Hepatocyte (in vitro differentiated cells): Measurements from ENCODE around the gene SERPINA5. TPM values are rescaled to one million over a fixed set of nuclear protein-coding genes. Genes with fewer than 3 reads are reported as not detected.

ENCODE experiments used
- DNase-seq: peaks from one replicate; pipeline ENCODE4 v3.0.0-alpha.2; 2016; ENCODE audit warnings: low spot score
- H2AFZ ChIP-seq: fragments of 200-600 bp; sonication (generic); 2 replicates; pipeline ENCODE4 v1.6.0; 2016; ENCODE audit warnings: antibody characterized with exemption, mild to moderate bottlenecking
- H3K27ac ChIP-seq: fragments of 200-600 bp; sonication (generic); 2 replicates; pipeline ENCODE4 v1.5.1; 2016; ENCODE audit warnings: mild to moderate bottlenecking
- H3K27me3 ChIP-seq: fragments of 200-600 bp; sonication (generic); 2 replicates; pipeline ENCODE4 v1.6.1; 2016
- H3K36me3 ChIP-seq: fragments of 200-600 bp; sonication (generic); replicated peaks from 2 replicates; pipeline ENCODE4 v1.5.1; 2016; ENCODE audit warnings: low read depth; ENCODE audit not compliant: insufficient read depth
- H3K4me1 ChIP-seq: fragments of 200-600 bp; sonication (generic); 2 replicates; pipeline ENCODE4 v1.5.1; 2016; ENCODE audit warnings: mild to moderate bottlenecking, moderate library complexity; ENCODE audit not compliant: insufficient read depth
- H3K4me2 ChIP-seq: fragments of 200-600 bp; sonication (generic); 2 replicates; pipeline ENCODE4 v1.6.0; 2016
- H3K4me3 ChIP-seq: fragments of 200-600 bp; sonication (generic); 2 replicates; pipeline ENCODE4 v1.5.1; 2016; ENCODE audit warnings: mild to moderate bottlenecking
- H3K79me2 ChIP-seq: fragments of 200-600 bp; sonication (generic); 2 replicates; pipeline ENCODE4 v1.6.0; 2017; ENCODE audit warnings: mild to moderate bottlenecking
- H3K9me2 ChIP-seq: fragments of 200-600 bp; sonication (generic); replicated peaks from 2 replicates; pipeline ENCODE4 v1.6.0; 2017; ENCODE audit warnings: mild to moderate bottlenecking; ENCODE audit not compliant: insufficient read depth
- H3K9me3 ChIP-seq: fragments of 200-600 bp; sonication (generic); 2 replicates; pipeline ENCODE4 v1.5.1; 2016; ENCODE audit warnings: low read depth, mild to moderate bottlenecking
- H4K20me1 ChIP-seq: fragments of 200-600 bp; sonication (generic); 2 replicates; pipeline ENCODE4 v1.6.0; 2016; ENCODE audit warnings: mild to moderate bottlenecking; ENCODE audit not compliant: insufficient read depth, poor library complexity, severe bottlenecking
- CTCF ChIP-seq: fragments of 200-600 bp; sonication (generic); IDR thresholded peaks from 2 replicates; pipeline ENCODE4 v1.5.1; 2016; ENCODE audit warnings: antibody characterized with exemption, mild to moderate bottlenecking; ENCODE audit not compliant: poor library complexity
- EZH2 ChIP-seq: fragments of 200-600 bp; sonication (generic); IDR thresholded peaks from 2 replicates; pipeline ENCODE4 v1.6.1; 2016; ENCODE audit warnings: antibody characterized with exemption, mild to moderate bottlenecking, borderline replicate concordance
- EZH2phosphoT487 ChIP-seq: fragments of 200-600 bp; sonication (generic); IDR thresholded peaks from one replicate; pipeline ENCODE4 v1.6.1; 2018; ENCODE audit warnings: antibody characterized with exemption, mild to moderate bottlenecking, low read depth, moderate library complexity; ENCODE audit not compliant: unreplicated experiment, severe bottlenecking
- WGBS: methylation state at CpG from one replicate; pipeline ENCODE4 v1.1.6; 2016; ENCODE audit warnings: low lambda C conversion rate; ENCODE audit errors: missing lambda C conversion rate; 5-methylcytosine and 5-hydroxymethylcytosine counted together
- polyA plus RNA-seq: library from polyadenylated mRNA; unstranded; fragments of >200 nt; fragmentation: Nextera tagmentation; extraction: Ambion mirVana; gene quantifications from 2 replicates; pipeline ENCODE4 v1.2.1, GENCODE V29; 2016
- total RNA-seq: library from RNA; depleted of rRNA; stranded (reverse); fragments of >200 nt; gene quantifications from 2 replicates; pipeline ENCODE4 v1.2.3, GENCODE V29; 2014

Gene SERPINA5
- total and polyA plus RNA-seq, 2 experiments from 2014 or later = 88.8 to 98.7 TPM

DNA sequence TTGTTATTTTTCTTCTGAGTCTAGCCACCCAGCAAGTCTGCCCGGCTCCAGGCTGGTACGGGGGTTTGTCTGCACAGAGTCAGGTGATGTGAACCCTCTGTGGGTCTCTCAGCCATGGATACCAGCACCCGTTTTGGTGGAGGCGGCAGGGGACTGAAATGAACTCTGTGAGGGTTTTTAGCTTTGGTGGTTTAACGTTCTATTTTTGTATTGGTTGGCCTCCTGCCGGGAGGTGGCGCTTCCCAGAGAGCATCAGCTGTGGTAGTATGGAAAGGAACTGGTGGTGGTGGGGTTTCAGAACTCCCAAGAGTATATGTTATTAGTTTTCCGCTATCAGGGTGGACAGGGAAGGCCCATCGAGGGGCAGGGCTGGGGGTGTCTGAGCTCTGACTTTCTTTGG is 25.2 kb upstream of the SERPINA5 start:
- no peak for DNase-seq
- Histone ChIP-seq H3K27me3 (no peaks in the 10 kb centered on the region), H3K4me3 (no peak overlapping the region), H3K4me2 (no peak overlapping the region), H2AFZ (no peak overlapping the region), H3K4me1 (peaks cover 6% of the 10 kb centered on the region), H3K27ac (no peak overlapping the region), H3K79me2 (no peaks in the 10 kb centered on the region), H3K9me3 (peaks cover 5% of the 10 kb centered on the region), H3K9me2 (no peaks in the 10 kb centered on the region), H4K20me1 (no peaks in the 10 kb centered on the region), H3K36me3 (no peaks in the 10 kb centered on the region)
- 90% methylated on average over 9 of the region's 9 CpGs for WGBS
- TF ChIP-seq EZH2 (no peak), CTCF (no peak), EZH2phosphoT487 (no peak)

DNA sequence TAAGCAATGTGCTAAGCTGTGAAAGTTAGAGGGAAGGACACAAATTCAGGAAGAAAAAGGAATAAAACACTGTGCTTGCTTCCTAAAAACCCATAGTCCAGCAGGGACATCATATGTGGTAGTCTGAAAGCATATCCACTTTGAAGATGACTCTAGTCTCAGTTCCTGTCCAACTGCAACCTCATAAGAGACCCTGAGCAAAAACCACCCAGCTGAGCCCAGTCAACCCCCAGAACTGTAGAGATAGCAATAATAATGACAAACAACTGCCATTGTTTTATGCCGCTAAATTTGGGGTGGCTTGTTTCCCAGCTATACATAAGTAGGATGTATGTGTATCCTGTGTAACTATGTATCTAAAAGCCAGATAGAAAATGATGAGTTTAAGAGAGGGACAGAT is 23.9 kb upstream of the SERPINA5 start:
- H3K36me3 ChIP-seq = no peaks in the 10 kb centered on the region
- H3K27me3 ChIP-seq = no peaks in the 10 kb centered on the region
- H4K20me1 ChIP-seq = no peaks in the 10 kb centered on the region
- peaks cover 5% of the 10 kb centered on the region for H3K9me3 ChIP-seq
- H3K79me2 ChIP-seq = no peaks in the 10 kb centered on the region
- H3K4me3 ChIP-seq = no peak overlapping the region
- TF ChIP-seq CTCF (no peak), EZH2 (no peak), EZH2phosphoT487 (no peak)
- H3K4me1 ChIP-seq = peaks cover 8% of the 10 kb centered on the region
- H3K4me2 ChIP-seq = no peak overlapping the region
- no peak overlapping the region for H3K27ac ChIP-seq
- 96% methylated on average over 1 of the region's 1 CpG for WGBS
- DNase-seq = no peak
- no peaks in the 10 kb centered on the region for H3K9me2 ChIP-seq
- H2AFZ ChIP-seq = no peak overlapping the region

- Histone ChIP-seq H3K27me3 (no peaks in the 10 kb centered on the region), H3K4me3 (no peak overlapping the region), H3K36me3 (no peaks in the 10 kb centered on the region), H3K4me2 (no peak overlapping the region), H3K79me2 (no peaks in the 10 kb centered on the region), H3K4me1 (peaks cover 8% of the 10 kb centered on the region), H4K20me1 (no peaks in the 10 kb centered on the region), H3K9me2 (no peaks in the 10 kb centered on the region), H3K27ac (no peak overlapping the region), H3K9me3 (peaks cover 5% of the 10 kb centered on the region), H2AFZ (no peak overlapping the region)
- WGBS = 84% methylated on average over 2 of the region's 2 CpGs
- no peak for DNase-seq
- TF ChIP-seq CTCF (no peak), EZH2 (no peak), EZH2phosphoT487 (no peak)
Observed at GRCh38 chr14:94558842-94559241, 22.4 kb upstream of the SERPINA5 start.

DNA sequence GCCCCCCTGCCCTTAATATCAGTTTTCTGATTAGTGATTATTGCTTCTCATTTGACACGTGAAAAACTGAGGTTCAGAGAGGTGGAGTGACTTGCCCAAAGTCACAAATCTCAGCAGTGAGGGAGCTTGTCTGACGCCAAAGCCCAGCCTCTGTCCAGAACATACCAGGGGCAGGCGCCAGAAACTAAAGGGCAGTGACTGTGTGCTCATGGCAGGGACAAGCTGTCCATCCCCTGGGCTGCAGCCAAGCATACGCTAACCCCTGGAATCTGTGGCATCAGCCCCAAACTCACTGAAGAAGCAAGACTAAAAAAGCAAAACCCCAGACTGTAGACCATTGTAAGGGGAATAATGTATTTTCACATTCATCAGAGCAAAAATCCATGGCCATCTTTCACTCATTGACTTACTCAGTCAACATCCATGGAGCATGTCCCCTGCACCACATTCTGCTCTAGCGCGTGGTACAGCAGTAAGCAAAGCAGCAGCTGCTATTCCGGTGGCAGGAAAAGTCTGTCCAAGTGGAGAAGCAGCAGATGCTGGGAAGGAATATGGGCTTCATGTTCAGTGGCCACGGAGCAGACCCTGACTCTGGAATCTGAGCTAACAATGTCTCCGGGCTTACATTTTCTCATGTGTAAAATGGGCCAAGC is 21.5 kb upstream of the SERPINA5 start:
- WGBS = 92% methylated on average over 9 of the region's 9 CpGs
- TF ChIP-seq EZH2 (no peak), EZH2phosphoT487 (no peak), CTCF (no peak)
- no peak overlapping the region for H3K4me2 ChIP-seq
- H3K9me3 ChIP-seq = peaks cover 2% of the 10 kb centered on the region
- no peaks in the 10 kb centered on the region for H3K36me3 ChIP-seq
- no peak overlapping the region for H3K4me3 ChIP-seq
- H3K4me1 ChIP-seq = peaks cover 8% of the 10 kb centered on the region
- H2AFZ ChIP-seq = no peak overlapping the region
- no peaks in the 10 kb centered on the region for H3K27me3 ChIP-seq
- no peak overlapping the region for H3K27ac ChIP-seq
- no peaks in the 10 kb centered on the region for H4K20me1 ChIP-seq
- DNase-seq = no peak
- no peaks in the 10 kb centered on the region for H3K9me2 ChIP-seq
- no peaks in the 10 kb centered on the region for H3K79me2 ChIP-seq
